Muscle layer of colon (tissue), 2 donors: ENCODE results near the gene CHCHD6.

Source experiments
- H3K27ac ChIP-seq: one replicate; pipeline ENCODE4 v1.7.0; 2013; ENCODE audit warnings: low read depth, mild to moderate bottlenecking, low read length, moderate library complexity
- H3K27me3 ChIP-seq, 2 donors: one replicate each; pipeline ENCODE4 v1.7.0; 2013; ENCODE audit warnings: low read length in 2 of 2, mild to moderate bottlenecking in 2 of 2; ENCODE audit not compliant: insufficient read depth in 2 of 2, control insufficient read depth in 1 of 2
- H3K36me3 ChIP-seq: one replicate; pipeline ENCODE4 v1.7.0; 2013; ENCODE audit warnings: mild to moderate bottlenecking, low read length; ENCODE audit not compliant: insufficient read depth
- H3K4me1 ChIP-seq: one replicate; pipeline ENCODE4 v1.7.0; 2013; ENCODE audit warnings: mild to moderate bottlenecking, low read length; ENCODE audit not compliant: insufficient read depth
- H3K4me3 ChIP-seq, 2 donors: one replicate each; pipeline ENCODE4 v1.7.0; 2013; ENCODE audit warnings: low read length in 2 of 2, low read depth in 1 of 2, mild to moderate bottlenecking in 1 of 2, moderate library complexity in 1 of 2
- H3K9ac ChIP-seq: one replicate; pipeline ENCODE4 v1.7.0; 2013; ENCODE audit warnings: low read length
- H3K9me3 ChIP-seq: one replicate; pipeline ENCODE4 v1.7.0; 2013; ENCODE audit warnings: mild to moderate bottlenecking, low read length
- donor health status: abdominal sarcoma.
- donor health status: Adenocarcinoma of cecum.

Gene CHCHD6

DNA sequence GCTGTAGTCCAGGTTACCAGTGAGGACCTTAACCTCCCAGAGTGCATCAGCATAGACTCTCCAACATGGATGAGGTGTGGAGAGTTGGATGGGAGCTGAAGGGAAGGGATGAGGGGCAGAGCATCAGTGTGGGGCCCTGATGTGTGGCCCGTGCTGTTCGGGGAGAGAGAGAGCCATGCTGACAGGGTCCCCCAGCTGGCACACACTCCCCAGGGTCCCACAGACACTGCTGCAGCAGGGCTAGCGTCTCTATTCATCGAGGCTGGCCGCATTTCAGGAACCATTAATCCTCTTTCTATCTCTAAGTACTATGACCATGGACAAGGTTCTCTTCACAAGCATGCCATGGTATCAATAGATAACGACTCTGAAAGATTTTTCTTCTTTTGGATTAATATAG lies 192.9 kb downstream of the CHCHD6 start:
- no peak overlapping the region for H3K27ac ChIP-seq
- H3K9me3 ChIP-seq, result no peaks in the 10 kb centered on the region

DNA sequence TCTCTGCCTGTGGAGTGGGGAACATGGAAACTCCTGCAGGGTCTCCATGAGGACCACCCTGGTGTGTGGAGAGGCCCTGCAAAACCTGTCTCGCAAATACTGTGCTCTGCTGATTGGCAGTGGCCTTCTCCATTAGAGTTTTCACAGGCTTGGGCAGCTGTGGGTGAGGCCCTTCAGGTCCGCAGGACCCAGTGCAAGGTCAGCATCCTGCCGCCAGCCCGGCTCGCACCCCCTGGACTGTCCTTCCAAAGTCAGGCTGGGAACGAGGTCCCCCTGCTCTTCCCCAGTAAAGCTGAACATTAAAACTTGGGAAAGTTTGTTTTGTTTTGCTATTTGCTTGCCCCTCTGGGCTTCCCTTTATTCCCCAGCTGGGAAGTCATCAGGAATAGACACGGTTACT lies 193.9 kb downstream of the CHCHD6 start:
- Histone ChIP-seq H3K9ac (no peak overlapping the region), H3K27ac (no peak overlapping the region), H3K36me3 (no peaks in the 10 kb centered on the region), H3K27me3 (no peaks in the 10 kb centered on the region), H3K4me3 (no peak overlapping the region), H3K9me3 (no peaks in the 10 kb centered on the region), H3K4me1 (no peaks in the 10 kb centered on the region)

More for the DNA sequence above, 192.9 kb downstream of the CHCHD6 start:
- no peaks in the 10 kb centered on the region for H3K4me1 ChIP-seq
- H3K36me3 ChIP-seq, result no peaks in the 10 kb centered on the region
- no peak overlapping the region for H3K4me3 ChIP-seq
- no peak overlapping the region for H3K9ac ChIP-seq
- no peaks in the 10 kb centered on the region for H3K27me3 ChIP-seq

DNA sequence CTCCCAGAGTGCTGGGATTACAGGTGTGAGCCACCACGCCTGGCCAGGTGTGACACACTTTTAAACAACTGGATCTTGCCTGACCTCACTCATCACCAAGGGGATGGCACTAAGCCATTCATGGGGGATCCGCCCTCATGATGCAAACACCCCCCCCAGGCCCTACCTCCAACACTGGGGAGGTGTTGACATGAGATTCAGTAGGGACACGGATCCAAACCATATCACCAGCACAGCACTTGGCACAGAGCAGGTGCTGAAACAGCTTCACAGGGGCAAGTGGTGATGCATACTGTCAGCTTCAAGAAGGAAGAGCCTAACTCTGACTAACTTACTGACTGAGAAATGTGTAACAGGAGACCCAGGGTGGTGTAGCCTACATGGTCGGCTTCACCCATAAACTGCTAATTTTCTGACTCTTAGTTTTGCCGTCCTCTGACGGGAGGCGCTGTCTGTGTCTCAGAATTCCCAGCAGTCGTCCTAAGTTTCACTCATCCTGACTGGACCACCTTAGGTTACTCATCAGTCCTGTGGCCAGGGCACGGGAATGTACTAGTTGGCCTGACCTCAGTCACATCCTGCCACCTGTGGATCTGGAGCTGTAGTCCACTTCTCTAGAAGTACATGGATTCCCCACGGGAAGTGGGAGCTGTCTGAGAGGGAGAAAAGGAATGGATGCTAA lies 197.0 kb downstream of the CHCHD6 start:
- H3K4me3 ChIP-seq, result no peak overlapping the region
- no peaks in the 10 kb centered on the region for H3K4me1 ChIP-seq
- no peaks in the 10 kb centered on the region for H3K36me3 ChIP-seq
- no peaks in the 10 kb centered on the region for H3K27me3 ChIP-seq
- no peak overlapping the region for H3K27ac ChIP-seq
- no peaks in the 10 kb centered on the region for H3K9me3 ChIP-seq
- H3K9ac ChIP-seq, result no peak overlapping the region

DNA sequence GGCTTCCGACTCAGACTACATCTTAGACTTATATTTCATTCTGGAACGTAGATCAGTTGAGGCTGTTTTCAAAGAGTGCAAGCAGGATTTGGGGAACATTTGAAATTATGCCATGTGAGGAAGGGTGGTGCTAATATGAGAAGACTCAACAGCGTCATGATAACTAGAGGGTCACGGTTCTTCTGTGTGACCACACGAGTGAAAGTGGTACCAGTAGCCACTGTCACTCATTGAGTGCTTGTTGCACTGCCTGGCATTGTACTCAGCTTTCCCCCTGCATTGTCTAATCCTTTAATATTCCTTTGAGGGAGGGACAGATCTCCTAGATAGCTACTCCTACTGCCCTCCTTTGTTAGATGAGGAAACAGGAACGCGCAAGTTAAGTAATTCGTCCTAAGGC lies 197.6 kb downstream of the CHCHD6 start:
- Histone ChIP-seq H3K9me3 (no peaks in the 10 kb centered on the region), H3K36me3 (no peaks in the 10 kb centered on the region), H3K27ac (no peak overlapping the region), H3K9ac (no peak overlapping the region), H3K4me1 (no peaks in the 10 kb centered on the region), H3K27me3 (no peaks in the 10 kb centered on the region), H3K4me3 (no peak overlapping the region)

DNA sequence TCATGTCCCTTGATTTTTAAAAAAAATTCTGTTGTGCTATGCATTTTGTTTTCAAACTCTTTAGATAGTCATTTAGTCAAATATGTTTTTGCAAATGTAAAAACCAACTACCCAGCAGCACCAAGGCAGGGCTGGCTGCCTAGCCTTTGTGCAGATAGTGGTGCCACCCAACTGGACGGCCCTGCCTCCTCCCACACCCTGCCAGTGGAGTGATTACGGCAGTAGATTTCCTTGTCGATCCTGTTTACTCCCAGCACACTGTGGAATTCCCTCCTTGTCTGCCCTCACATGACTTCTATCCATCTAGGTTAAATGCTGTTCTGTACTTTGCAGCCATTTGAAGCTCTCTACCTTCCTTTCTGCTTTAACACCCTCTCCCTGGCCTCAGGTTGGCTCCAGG lies 199.5 kb downstream of the CHCHD6 start:
- Histone ChIP-seq H3K4me1 (no peaks in the 10 kb centered on the region), H3K4me3 (no peak overlapping the region), H3K36me3 (no peaks in the 10 kb centered on the region), H3K27me3 (no peaks in the 10 kb centered on the region), H3K9me3 (no peaks in the 10 kb centered on the region), H3K27ac (no peak overlapping the region), H3K9ac (no peak overlapping the region)

DNA sequence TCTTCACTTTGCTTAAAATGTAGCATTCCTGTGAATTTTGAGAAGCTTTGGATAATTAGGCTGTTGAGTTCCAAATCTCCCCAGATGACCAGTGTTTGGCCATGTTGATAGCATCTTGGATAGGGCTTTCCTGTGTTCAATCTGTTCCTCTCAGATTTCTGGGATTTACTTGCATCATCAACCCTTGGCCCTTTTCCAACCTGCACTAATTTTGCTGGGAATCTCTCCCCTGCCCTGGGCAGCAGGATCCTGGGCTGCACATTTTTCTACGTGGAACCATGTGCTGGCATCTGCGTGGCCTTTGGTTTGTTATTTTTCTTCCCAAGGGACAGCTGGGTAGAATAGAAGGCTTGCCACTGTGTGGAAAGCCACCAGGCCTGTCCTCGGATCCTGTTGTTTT lies 203.5 kb downstream of the CHCHD6 start:
- Histone ChIP-seq H3K27ac (no peak overlapping the region), H3K27me3 (no peaks in the 10 kb centered on the region), H3K9me3 (no peaks in the 10 kb centered on the region), H3K4me1 (no peaks in the 10 kb centered on the region), H3K36me3 (no peaks in the 10 kb centered on the region), H3K4me3 (no peak overlapping the region), H3K9ac (no peak overlapping the region)

DNA sequence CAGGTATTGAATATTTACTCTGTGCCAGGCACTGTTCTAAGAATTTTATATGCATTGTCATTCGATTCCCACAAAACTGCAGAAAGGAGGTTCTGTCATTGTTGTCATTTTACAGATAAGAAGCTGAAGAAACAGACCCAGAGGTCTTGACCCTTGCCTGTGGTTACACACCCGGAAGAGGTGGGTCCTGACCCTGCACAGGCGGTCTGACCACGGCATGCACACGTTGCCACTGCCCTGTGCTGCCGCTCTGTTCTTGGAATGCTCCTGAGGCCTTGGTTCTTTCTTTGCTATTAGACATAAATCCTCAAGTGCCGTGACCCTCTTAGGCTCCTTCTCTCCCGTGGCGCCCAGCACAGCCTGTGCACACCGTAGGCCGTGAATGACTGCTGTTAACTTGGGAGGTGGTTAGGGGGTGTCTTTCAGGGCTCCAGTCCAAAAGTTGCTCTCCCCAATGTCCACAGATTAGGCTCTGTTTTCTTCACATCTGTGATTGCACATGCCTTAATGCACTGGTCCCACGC lies 204.8 kb downstream of the CHCHD6 start:
- no peaks in the 10 kb centered on the region for H3K36me3 ChIP-seq
- H3K27me3 ChIP-seq, result no peaks in the 10 kb centered on the region
- H3K9ac ChIP-seq, result no peak overlapping the region
- H3K4me3 ChIP-seq, result no peak overlapping the region
- no peak overlapping the region for H3K27ac ChIP-seq
- no peaks in the 10 kb centered on the region for H3K9me3 ChIP-seq
- no peaks in the 10 kb centered on the region for H3K4me1 ChIP-seq

DNA sequence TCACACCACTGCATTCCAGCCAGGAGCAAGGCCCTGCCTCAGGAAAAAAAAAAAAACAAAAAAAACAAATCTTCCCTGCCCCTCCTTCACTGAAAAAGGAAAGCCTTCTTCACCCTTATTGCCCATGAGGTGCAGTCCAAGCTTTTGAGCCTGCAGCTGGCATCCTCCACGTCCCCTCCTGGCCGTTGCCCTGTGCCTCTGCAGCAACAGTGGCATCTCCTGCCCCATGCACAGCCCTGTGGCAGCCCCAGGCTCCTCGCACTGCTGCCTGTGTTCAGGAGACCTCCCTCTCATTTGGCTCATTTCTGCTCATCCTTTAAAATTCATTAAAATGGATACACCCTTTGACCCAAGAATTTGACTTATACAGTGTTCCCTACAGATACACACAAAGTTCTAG lies 206.2 kb downstream of the CHCHD6 start:
- Histone ChIP-seq H3K36me3 (peaks cover 4% of the 10 kb centered on the region), H3K27me3 (no peaks in the 10 kb centered on the region), H3K9me3 (no peaks in the 10 kb centered on the region), H3K9ac (no peak overlapping the region), H3K4me1 (no peaks in the 10 kb centered on the region), H3K4me3 (no peak overlapping the region), H3K27ac (no peak overlapping the region)

DNA sequence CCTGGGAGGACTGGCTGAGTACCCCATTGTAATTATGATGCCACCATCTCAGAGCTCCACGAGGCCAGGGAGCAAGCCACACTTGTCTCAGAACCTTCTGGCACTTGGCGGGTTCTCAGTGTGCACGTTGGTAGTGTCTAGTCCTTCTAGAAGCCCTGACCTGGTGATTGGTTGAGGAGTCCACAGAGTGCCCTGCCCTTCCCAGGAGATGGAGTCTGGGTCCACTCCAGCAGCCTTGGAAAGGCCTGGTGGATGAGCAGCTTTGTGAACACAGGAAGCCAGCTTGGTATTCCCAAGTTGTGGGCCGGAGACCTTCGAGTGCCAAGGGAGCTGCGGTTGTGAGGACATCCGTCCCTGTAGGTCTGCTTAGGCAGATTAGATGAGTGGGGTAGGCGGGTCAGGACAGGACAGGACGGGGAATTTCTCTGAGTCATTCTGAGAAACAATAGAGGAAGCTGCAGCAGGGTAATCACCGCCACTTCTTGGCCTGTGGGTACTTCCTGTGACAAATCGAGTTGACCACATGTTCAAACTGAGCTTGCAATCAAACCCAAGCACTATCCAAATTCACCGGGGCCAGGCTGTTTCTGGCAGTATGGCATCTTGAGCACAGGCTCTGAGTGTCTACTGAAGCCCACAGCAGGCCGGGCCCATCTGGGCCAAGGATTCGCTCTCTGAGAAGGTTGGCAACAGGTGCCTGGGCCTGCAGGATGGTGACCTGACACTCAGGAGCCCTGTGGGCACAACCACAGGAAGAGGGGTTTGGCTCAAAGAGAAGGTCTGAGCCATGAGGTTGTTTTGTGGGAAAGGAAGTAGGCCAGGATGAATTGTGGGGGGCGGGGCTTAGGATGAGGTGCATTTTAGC lies 207.4 kb downstream of the CHCHD6 start:
- H3K4me3 ChIP-seq, result no peak overlapping the region
- H3K9ac ChIP-seq, result no peak overlapping the region
- H3K36me3 ChIP-seq, result peaks cover 4% of the 10 kb centered on the region
- H3K9me3 ChIP-seq, result no peaks in the 10 kb centered on the region
- no peak overlapping the region for H3K27ac ChIP-seq
- no peaks in the 10 kb centered on the region for H3K4me1 ChIP-seq
- no peaks in the 10 kb centered on the region for H3K27me3 ChIP-seq

DNA sequence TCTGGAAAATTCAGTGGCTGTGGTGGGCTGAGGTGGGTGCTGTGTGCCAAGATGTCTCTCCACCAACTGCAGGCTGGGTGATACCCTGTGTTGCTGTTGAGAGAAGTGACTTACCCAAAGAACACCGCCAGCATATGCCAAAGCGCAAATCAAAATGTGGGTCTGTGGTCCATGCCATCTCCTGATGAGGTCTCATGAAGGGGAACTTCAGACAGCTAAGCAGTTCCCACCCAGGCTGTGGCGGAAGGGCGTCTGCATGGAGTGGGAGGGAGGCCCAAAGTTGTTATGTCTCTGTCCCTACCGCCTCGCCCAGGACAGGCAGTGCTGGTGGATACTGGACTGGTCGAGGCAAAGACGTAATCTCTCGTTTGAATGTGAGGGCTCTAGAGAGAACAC lies 208.0 kb downstream of the CHCHD6 start:
- no peaks in the 10 kb centered on the region for H3K27me3 ChIP-seq
- H3K4me3 ChIP-seq, result no peak overlapping the region
- H3K27ac ChIP-seq, result no peak overlapping the region
- H3K4me1 ChIP-seq, result no peaks in the 10 kb centered on the region
- H3K9me3 ChIP-seq, result no peaks in the 10 kb centered on the region
- peaks cover 4% of the 10 kb centered on the region for H3K36me3 ChIP-seq
- no peak overlapping the region for H3K9ac ChIP-seq

DNA sequence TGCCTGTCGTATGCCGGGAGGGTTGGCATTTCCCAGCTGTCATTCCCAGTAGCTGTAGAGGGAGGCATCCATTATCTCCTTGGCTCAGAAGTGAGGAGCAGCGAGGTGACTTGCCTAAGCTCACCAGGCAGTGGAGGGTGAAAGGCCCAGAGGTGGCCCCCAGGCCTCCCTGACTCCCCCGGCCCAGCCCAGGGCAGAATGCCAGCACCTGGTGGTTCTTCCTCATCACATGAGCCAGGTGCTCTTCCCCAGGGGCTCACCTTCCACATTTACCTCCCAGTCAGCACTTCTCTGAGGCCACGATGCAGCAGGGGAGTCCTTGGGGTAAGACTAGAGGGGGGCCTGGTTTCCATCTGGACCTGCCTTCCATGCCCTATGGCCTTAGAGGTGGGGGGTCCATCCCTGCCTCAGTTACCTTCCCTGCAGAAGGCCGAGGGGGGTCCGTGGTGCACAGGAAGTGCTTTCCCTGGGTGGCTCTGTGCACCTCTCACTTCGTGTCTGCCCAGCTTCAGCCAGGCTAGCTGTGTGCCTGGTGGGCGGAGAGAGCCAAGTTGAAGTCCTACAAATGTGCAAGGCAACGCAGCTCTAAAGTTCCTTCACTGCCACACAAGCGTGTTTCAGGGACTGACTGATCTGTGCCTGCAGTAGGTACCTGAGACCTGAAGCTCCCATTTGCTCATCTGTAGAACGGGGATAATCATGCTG lies 208.6 kb downstream of the CHCHD6 start:
- no peak overlapping the region for H3K27ac ChIP-seq

More for the DNA sequence above, 208.6 kb downstream of the CHCHD6 start:
- H3K4me3 ChIP-seq, result no peak overlapping the region
- H3K4me1 ChIP-seq, result no peaks in the 10 kb centered on the region
- H3K36me3 ChIP-seq, result peaks cover 4% of the 10 kb centered on the region
- H3K9me3 ChIP-seq, result no peaks in the 10 kb centered on the region
- H3K27me3 ChIP-seq, result no peaks in the 10 kb centered on the region
- H3K9ac ChIP-seq, result no peak overlapping the region
